HepG2 (cell line): Measurements from ENCODE around the gene NFIC. TPM values are rescaled to one million over a fixed set of nuclear protein-coding genes. Genes with fewer than 3 reads are reported as not detected.
A peak's percentile ranks its signal among the peaks of the same experiment; 100 is the strongest.

Experiments
- ARID2 ChIP-seq: sonication (generic); formaldehyde crosslinking; IDR thresholded peaks from 2 replicates; pipeline ENCODE4 v1.8.1; 2022; ENCODE audit warnings: mild to moderate bottlenecking, missing genetic modification reagents, borderline replicate concordance
- CBX2 ChIP-seq, 2 experiments: fragments of 200-600 bp in 1 of 2; sonication (generic); formaldehyde crosslinking in 1 of 2; IDR thresholded peaks; 2 replicates each; pipeline versions ENCODE4 v1.7.0 to v1.8.1; 2018 to 2022; ENCODE audit warnings: low read depth in 2 of 2, low read length in 1 of 2, mild to moderate bottlenecking in 1 of 2, missing genetic modification reagents in 1 of 2
- ONECUT2 ChIP-seq: sonication (generic); formaldehyde crosslinking; IDR thresholded peaks from 2 replicates; pipeline ENCODE4 v1.4.0; 2020; ENCODE audit warnings: missing genetic modification reagents
- ZBTB40 ChIP-seq, 2 experiments: fragments of 450-650 bp in 1 of 2; sonication (generic) in 1 of 2; formaldehyde crosslinking in 1 of 2; IDR thresholded peaks; 2 replicates each; pipeline versions ENCODE4 v1.6.1 to v1.8.0; 2016 to 2022; ENCODE audit warnings: antibody characterized with exemption in 1 of 2, mild to moderate bottlenecking in 1 of 2, missing genetic modification reagents in 1 of 2
- ZNF12 ChIP-seq: sonication (generic); formaldehyde crosslinking; IDR thresholded peaks from 2 replicates; pipeline ENCODE4 v1.5.0; 2020; ENCODE audit warnings: missing genetic modification reagents
- ZNF138 ChIP-seq: sonication (generic); formaldehyde crosslinking; IDR thresholded peaks from 2 replicates; pipeline ENCODE4 v1.5.0; 2020; ENCODE audit warnings: mild to moderate bottlenecking, low read depth, missing genetic modification reagents
- ZNF589 ChIP-seq: sonication (generic); formaldehyde crosslinking; conservative IDR thresholded peaks from 2 replicates; pipeline ENCODE4 v1.8.0; 2022; ENCODE audit warnings: mild to moderate bottlenecking, moderate library complexity, missing genetic modification reagents
- polyA plus RNA-seq, 8 experiments: library from polyadenylated mRNA; depleted of rRNA in 3 of 8; stranded (reverse) in 7 of 8; unstranded in 1 of 8; fragments of >200 nt; fragmentation: Illumina TruSeq in 4 of 8; extraction: Trizol in 4 of 8; gene quantifications; 2 replicates each; pipeline versions ENCODE4 v1.2.1 to v1.2.3, GENCODE V29; 2011 to 2016; ENCODE audit warnings: low read depth in 4 of 8, missing spikeins in 1 of 8, mixed read lengths in 1 of 8; ENCODE audit not compliant: insufficient read depth in 1 of 8
- total RNA-seq, 5 experiments: library from RNA; depleted of rRNA; stranded (reverse); fragments of >200 nt; fragmentation: Illumina TruSeq; extraction: Trizol; gene quantifications; 2 replicates each; pipeline ENCODE4 v1.2.3, GENCODE V29; 2016; ENCODE audit warnings: low read depth in 1 of 5

NFIC gene
- total and polyA plus RNA-seq, 2 of the 13 experiments (the other 11 are each of a cell fraction or from before 2014, with no cell fraction given): 1.3 to 2.5 TPM

DNA sequence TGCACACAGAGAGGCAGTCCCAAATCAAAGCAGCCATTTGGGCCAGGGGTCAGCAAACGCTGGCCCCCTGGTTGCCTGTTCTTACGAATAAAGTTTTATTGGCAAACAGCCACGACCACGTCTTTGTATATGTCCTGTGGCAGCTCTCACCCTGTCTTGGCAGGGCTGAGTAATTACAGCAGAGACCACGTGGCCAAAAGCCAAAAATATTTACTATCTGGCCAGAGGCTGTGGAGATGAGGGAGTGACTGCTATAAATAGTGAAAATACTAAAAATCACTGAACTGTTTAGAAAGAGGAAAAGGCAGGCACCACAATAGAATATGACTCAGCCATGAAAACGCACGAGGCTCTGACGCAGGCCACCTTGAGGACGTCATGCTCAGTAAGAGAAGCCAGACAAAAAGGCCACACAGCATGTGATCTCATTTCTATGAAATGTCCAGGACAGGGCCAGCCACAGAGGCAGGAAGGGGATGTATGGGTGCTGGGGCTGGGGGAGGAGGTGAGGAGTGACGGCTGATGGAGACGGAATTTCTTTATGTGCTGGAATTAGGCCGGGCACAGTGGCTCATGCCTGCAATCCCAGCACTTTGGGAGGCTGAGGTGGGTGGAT is 84.5 kb downstream of the NFIC start (continued):
- TF ChIP-seq ZBTB40 (IDR thresholded peaks at IDR 0.05) (peak; percentile 93), ZBTB40 (CRISPR knock-in tag; IDR thresholded peaks at IDR 0.05) (peak; percentile 99), ARID2 (CRISPR knock-in tag) (no peak), ZNF138 (no peak), ZNF589 (CRISPR knock-in tag) (no peak), CBX2 (IDR thresholded peaks at IDR 0.05; ENCODE audit: low read depth, low read length) (no peak), CBX2 (CRISPR knock-in tag; IDR thresholded peaks at IDR 0.05; ENCODE audit: low read depth) (no peak), ONECUT2 (no peak), ZNF12 (CRISPR knock-in tag) (0 out of 2 replicates have a peak, but pooled peaks have one; percentile 58)
